Ectodermal cell (in vitro differentiated cells): ENCODE results near the gene KAZN.
A peak's percentile ranks its signal among the peaks of the same experiment; 100 is the strongest.

Source experiments
- H3K27ac ChIP-seq: 2 replicates; pipeline ENCODE4 v1.7.0; 2013; ENCODE audit warnings: mild to moderate bottlenecking, low read depth, low read length; ENCODE audit not compliant: insufficient read depth, poor library complexity, severe bottlenecking
- H3K27me3 ChIP-seq: 2 replicates; pipeline ENCODE4 v1.7.0; 2013; ENCODE audit warnings: mild to moderate bottlenecking, low read length; ENCODE audit not compliant: insufficient read depth, control insufficient read depth, poor library complexity, severe bottlenecking
- H3K36me3 ChIP-seq: one replicate; pipeline ENCODE4 v1.7.0; 2013; ENCODE audit warnings: low read length; ENCODE audit not compliant: control insufficient read depth, insufficient read depth
- H3K4me1 ChIP-seq: one replicate; pipeline ENCODE4 v1.7.0; 2013; ENCODE audit warnings: low read length; ENCODE audit not compliant: control insufficient read depth, insufficient read depth
- H3K4me3 ChIP-seq: 2 replicates; pipeline ENCODE4 v1.7.0; 2013; ENCODE audit warnings: low read depth, low read length, control low read depth; ENCODE audit not compliant: insufficient read depth
- H3K9me3 ChIP-seq: 2 replicates; pipeline ENCODE4 v1.7.0; 2013; ENCODE audit warnings: mild to moderate bottlenecking, low read length, moderate library complexity; ENCODE audit not compliant: control insufficient read depth
- WGBS, 2 experiments: methylation state at CpG; one replicate each; pipeline ENCODE4 v1.1.7; 2013; ENCODE audit warnings: missing lambda C conversion rate in 2 of 2; 5-methylcytosine and 5-hydroxymethylcytosine counted together

KAZN gene

DNA sequence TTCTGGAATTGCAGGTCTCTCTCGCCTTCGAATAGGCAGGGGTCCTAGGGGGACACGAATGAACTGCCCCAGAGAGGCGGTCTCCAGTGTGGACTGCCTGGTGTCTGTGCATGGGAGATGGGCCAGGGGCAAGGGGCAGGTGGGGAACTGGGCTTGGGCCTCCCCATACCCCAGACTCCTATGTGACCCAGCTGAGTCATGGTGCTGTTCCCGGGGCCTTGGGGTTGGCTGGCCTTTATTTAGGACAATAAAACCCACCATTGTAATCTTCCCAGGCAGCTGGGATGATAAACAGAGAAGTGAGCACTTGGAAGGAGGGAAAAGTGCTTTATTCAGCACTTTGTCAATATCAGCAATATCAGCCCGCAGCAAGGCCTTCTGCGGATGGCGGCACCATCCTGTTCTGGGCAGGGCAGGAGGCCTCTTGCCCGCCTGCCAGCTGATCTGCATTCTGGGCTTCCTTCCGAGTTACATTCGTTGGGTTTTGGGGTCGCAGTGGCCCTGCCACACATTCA is 346.0 kb downstream of the KAZN start:
- no peaks in the 10 kb centered on the region for H3K36me3 ChIP-seq

DNA sequence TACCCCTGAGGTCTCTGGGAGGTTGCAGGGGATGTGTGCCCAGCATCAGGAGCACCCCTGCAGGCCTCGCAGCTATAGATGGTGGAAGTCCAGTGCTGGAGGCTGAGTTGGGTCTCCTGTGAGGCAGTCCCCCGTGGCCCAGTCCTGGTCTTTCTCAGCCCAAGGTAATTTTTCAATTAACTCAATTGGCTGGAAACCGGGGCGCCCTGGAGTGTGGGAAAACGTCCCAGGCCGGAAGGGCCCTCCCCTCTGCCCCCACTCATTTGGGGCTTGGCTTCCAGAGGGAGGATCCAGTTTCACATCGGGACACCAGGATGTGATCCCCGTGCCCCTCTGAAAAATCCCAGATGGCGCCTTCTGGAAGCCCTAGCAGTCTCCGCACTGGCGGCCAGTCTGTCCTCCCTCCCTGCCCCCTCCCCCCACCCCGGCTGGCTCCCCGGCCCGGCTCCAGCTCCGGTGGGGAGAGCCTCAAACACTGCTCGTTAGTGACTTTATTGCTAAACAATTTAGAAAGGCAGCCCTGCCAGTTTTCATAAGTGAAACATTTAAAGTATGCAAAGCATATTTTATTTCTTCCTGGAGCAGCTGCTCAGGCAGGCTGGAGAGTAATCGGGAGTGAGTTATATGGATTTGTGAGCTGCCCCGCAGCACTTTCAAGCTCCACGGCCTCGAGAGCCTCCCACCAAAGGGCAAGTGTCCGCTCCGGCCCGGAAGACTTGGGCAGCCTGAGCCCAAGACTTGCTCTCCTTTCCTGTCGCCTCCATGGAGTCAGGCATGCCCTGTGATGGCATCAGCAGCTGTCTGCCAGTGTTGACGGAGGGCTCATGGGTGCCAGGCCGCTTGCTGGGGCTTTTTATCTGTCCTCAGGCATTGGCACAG is 346.9 kb downstream of the KAZN start:
- WGBS, 2 experiments = 63 to 67% methylated on average over 26 of the region's 26 CpGs
- Histone ChIP-seq H3K27me3 (no peaks in the 10 kb centered on the region), H3K9me3 (no peaks in the 10 kb centered on the region), H3K4me1 (peaks cover 37% of the 10 kb centered on the region), H3K27ac (peak overlapping the region; percentile 26), H3K36me3 (no peaks in the 10 kb centered on the region), H3K4me3 (no peak overlapping the region)

More for the DNA sequence above, 346.0 kb downstream of the KAZN start:
- 87 to 89% methylated on average over 12 of the region's 12 CpGs for WGBS, 2 experiments
- H3K4me3 ChIP-seq = no peak overlapping the region
- H3K4me1 ChIP-seq = peaks cover 28% of the 10 kb centered on the region
- H3K27me3 ChIP-seq = no peaks in the 10 kb centered on the region
- H3K9me3 ChIP-seq = no peaks in the 10 kb centered on the region
- no peak overlapping the region for H3K27ac ChIP-seq

DNA sequence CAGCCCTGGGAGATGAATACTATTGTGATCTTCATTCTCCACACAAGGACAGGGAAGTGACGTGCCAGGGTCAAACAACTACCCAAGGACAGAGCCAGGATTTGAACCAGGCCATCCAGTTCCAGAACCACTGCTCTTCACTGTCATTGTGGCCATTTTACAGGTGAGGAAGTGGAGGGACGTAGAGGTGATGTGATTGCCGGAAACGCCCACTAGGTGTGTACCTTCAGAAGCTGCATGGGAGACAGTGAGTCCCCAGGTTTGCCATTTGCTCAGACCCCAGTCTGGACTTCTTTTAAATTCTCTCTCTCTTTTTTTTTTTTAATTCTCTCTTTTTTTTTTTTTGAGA is 347.5 kb downstream of the KAZN start:
- no peaks in the 10 kb centered on the region for H3K36me3 ChIP-seq
- peak overlapping the region; percentile 26 for H3K27ac ChIP-seq
- H3K4me3 ChIP-seq = no peak overlapping the region
- H3K27me3 ChIP-seq = no peaks in the 10 kb centered on the region
- H3K4me1 ChIP-seq = peaks cover 43% of the 10 kb centered on the region
- whole genome bisulfite sequencing, 2 experiments = 95 to 96% methylated on average over 4 of the region's 4 CpGs
- H3K9me3 ChIP-seq = no peaks in the 10 kb centered on the region

DNA sequence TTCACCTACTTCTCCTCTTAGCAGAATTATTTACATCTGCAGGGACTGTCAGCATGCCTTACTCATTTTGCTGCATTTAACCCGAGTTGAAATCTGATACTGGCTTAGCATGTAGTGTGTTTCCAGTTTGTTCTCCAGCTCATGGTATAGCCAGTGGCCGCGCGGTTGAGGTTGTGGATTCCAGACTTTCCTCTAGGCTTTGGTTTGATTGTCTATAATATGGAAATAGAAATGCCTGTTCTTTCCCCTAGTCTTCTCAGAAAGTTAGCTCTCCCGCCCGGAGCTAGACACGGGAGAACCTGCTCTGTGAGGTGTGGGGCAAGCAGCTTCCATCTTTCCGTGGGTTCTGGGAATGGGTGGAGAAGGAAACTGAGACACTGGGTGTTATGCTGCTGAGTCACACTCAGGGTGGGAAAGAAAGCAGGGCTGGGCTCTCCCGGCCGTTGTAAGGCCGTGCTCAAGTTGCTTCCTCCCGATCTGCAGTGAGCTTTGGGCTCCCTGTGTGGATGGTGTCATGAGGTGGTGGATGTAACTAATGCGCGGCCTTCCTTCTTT is 348.3 kb downstream of the KAZN start:
- no peaks in the 10 kb centered on the region for H3K27me3 ChIP-seq
- no peaks in the 10 kb centered on the region for H3K36me3 ChIP-seq
- 82 to 83% methylated on average over 13 to 14 of the region's 14 CpGs for WGBS, 2 experiments
- no peaks in the 10 kb centered on the region for H3K9me3 ChIP-seq
- H3K4me3 ChIP-seq = no peak overlapping the region
- peaks cover 44% of the 10 kb centered on the region for H3K4me1 ChIP-seq
- no peak overlapping the region for H3K27ac ChIP-seq

DNA sequence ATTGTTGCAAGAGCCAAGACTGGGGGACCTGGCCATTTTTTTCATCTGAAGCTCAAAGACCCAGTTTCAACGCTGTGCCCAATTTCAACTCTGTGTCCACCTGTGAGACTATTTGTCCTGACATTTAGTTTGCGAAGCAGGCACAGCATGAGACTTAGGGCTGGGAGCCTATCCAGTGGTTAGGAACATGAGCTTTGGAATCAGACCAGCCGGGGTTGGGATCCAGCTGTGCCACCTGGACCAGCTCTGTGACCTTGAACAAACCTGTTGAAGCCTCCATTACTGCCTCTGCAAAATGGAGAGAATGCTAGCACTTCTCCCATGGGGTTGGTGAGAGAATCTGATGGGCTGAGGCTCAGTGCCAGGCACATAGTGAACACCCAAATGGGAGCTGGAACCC is 348.9 kb downstream of the KAZN start:
- Histone ChIP-seq H3K27me3 (no peaks in the 10 kb centered on the region), H3K36me3 (no peaks in the 10 kb centered on the region), H3K4me3 (no peak overlapping the region), H3K27ac (no peak overlapping the region), H3K9me3 (no peaks in the 10 kb centered on the region), H3K4me1 (peaks cover 43% of the 10 kb centered on the region)
- WGBS, 2 experiments = 92 to 98% methylated on average over 3 of the region's 3 CpGs

DNA sequence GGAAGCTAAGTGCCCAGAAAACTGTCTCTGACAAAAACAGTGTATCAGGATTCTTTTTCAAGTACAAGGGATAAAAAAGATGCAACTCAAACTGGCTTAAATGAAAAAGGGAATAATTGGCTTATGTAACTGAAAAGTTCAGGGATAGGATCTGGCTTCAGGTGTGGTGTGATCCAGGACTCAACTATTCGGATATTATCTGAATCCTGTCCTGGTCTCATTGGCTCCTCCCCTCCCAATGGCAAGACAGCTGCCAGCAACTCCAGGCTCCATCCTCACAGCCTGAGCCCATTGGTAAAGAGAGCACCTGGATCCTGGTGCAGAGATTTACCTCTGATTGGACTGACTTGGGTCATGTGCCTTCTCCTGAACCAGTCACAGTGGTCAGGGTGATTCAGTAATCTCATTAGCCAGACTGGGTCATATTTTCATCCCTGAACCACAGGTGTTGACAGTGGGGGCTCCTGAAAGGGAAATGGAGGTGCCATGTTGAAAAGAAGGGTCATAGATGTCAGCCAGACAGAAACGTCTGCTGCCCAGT is 349.7 kb downstream of the KAZN start:
- no peak overlapping the region for H3K4me3 ChIP-seq
- H3K27me3 ChIP-seq = no peaks in the 10 kb centered on the region
- no peaks in the 10 kb centered on the region for H3K9me3 ChIP-seq
- WGBS, 2 experiments = 90 to 93% methylated on average over 2 of the region's 2 CpGs
- no peak overlapping the region for H3K27ac ChIP-seq
- no peaks in the 10 kb centered on the region for H3K36me3 ChIP-seq
- H3K4me1 ChIP-seq = peaks cover 35% of the 10 kb centered on the region

DNA sequence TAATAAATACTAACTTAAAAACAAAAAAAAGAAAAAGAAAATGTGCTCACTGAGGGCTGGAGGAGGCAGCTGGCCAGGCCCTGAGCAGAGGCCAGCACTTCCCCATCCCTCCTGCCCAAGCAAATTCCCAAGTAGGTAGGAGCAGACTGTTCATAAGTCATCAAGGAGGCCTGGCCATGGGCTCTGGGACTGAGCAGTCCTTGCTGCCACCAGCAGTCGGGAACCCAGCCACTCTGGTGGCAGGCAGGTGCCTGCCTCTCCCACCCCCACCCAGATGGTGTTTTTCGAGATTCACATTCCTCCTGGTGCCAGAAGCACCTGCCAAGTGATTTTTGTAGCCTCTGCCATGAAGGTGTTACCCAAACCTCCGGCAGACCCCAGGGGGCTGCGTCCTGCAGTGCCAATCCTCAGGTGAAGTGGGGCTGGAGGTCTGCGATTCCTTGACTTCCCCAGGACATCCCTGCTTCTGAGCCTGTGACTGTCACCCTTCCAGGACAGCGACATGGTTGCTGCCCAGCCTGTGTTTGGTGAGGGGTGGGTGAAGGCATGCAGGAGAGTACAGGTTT is 350.9 kb downstream of the KAZN start:
- 89 to 92% methylated on average over 6 of the region's 6 CpGs for WGBS, 2 experiments
- H3K27ac ChIP-seq = no peak overlapping the region
- peaks cover 30% of the 10 kb centered on the region for H3K4me1 ChIP-seq
- no peak overlapping the region for H3K4me3 ChIP-seq
- H3K27me3 ChIP-seq = no peaks in the 10 kb centered on the region
- no peaks in the 10 kb centered on the region for H3K36me3 ChIP-seq
- H3K9me3 ChIP-seq = no peaks in the 10 kb centered on the region

DNA sequence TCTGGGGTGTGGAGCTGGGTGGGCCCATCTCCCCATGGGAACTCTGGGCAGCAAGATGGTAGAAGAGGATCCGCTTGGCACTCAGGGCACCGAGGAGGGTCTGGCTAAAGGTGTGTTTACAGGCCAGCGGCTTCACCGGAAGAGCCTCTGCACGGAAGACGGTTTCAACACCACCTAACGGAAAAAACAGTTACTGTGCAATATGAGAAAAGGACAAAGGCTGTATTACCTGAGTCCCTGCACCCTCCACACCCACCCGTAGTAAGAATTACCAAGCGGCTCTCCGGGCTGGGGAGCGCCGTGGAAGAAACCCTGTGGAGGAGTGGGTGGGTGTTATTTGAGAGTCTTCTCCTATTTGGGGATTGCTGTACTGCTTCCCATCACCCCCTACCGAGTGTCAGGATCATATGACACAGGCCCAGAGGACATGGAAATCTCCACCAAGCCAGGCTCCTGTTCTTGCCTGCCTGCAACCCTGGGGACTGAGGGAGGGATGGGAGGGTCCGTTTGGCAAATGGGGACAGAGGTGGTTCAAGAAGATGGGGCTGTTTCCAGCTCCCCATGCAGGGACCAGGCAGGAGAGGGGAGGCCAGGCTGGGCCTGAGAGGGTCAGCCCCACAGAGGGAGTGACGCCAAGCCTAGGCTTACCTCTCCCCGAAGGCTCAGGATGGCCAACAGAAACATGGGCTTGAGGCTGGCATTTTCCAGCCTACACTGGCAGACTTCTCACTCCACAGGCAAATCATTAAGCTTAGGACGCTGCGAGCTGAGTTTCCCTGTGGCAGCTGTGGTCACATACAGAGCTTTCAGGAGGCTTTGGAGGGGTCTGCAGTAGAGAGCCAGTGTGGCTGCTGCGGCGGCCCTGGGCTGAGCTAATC is 351.6 kb downstream of the KAZN start:
- no peaks in the 10 kb centered on the region for H3K9me3 ChIP-seq
- H3K27ac ChIP-seq = no peak overlapping the region
- H3K36me3 ChIP-seq = no peaks in the 10 kb centered on the region
- H3K4me1 ChIP-seq = peaks cover 24% of the 10 kb centered on the region
- WGBS, 2 experiments = 71 to 76% methylated on average over 16 to 20 of the region's 20 CpGs
- H3K27me3 ChIP-seq = no peaks in the 10 kb centered on the region
- no peak overlapping the region for H3K4me3 ChIP-seq

DNA sequence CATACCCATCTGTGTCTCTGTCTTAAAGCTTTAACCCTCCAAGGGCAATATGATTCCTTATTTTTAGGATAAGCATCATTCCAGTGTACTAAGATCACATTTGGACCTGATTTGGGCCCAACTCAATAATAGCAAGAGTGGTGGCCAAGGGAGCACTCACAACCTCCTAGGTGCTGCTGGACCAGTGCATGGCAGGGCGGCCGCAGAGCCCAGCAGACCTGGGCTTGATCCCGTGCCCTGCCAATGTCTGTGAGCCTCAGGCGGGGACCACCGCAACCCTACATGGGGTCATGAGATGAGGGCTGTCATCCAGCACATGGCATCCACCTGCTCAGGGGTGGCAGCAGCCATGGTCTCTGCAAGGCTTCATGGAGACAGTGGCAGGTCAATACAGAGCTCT is 353.3 kb downstream of the KAZN start:
- H3K27me3 ChIP-seq = no peaks in the 10 kb centered on the region
- H3K27ac ChIP-seq = no peak overlapping the region
- WGBS, 2 experiments = 94 to 98% methylated on average over 5 of the region's 5 CpGs
- no peaks in the 10 kb centered on the region for H3K36me3 ChIP-seq
- peaks cover 19% of the 10 kb centered on the region for H3K4me1 ChIP-seq
- H3K4me3 ChIP-seq = no peak overlapping the region
- H3K9me3 ChIP-seq = no peaks in the 10 kb centered on the region
